ENCODE results near the gene GADL1. TPM values are rescaled to one million over a fixed set of nuclear protein-coding genes. Genes with fewer than 3 reads are reported as not detected.

GADL1 gene
- total and polyA plus RNA-seq, 2 donors from 2014 or later = 0.22 to 0.54 TPM

- DNase-seq (peak in 1 of 5 donors; percentile 15), FAIRE-seq (no peak)
- Histone ChIP-seq H3K36me3 (ENCODE audit: control insufficient read depth in 2 of 3, insufficient read depth in 3 of 3, low read length in 3 of 3) (no peaks in the 10 kb centered on the region), H3K4me1 (ENCODE audit: control insufficient read depth in 2 of 3, insufficient read depth in 2 of 3, low read depth in 1 of 3, low read length in 3 of 3) (no peaks in the 10 kb centered on the region), H3K9me3 (ENCODE audit: control insufficient read depth in 2 of 3, insufficient read depth in 1 of 3, low read length in 3 of 3) (no peaks in the 10 kb centered on the region), H3K4me3 (ENCODE audit: low read length in 3 of 3) (no peak overlapping the region), H3K9ac (ENCODE audit: low read length in 3 of 3) (no peak overlapping the region), H3K27me3 (ENCODE audit: control insufficient read depth, insufficient read depth, low read length) (no peaks in the 10 kb centered on the region), H3K27ac (ENCODE audit: low read depth in 2 of 2, low read length in 2 of 2) (no peak overlapping the region)
- intact Hi-C loops (cut with DNase I) = no loop called here
- no peak for TF ChIP-seq CTCF (IDR thresholded peaks at IDR 0.05; ENCODE audit: borderline replicate concordance, extremely low read depth, insufficient read depth)
These were observed 141.5 kb downstream of the GADL1 start for GRCh38 chr3:30752970-30753369.

GRCh38 chr3:30752491-30752890 is 142.0 kb downstream of the GADL1 start:
- H3K9me3 ChIP-seq (ENCODE audit: control insufficient read depth in 2 of 3, insufficient read depth in 1 of 3, low read length in 3 of 3) = no peaks in the 10 kb centered on the region
- no peak for TF ChIP-seq CTCF (IDR thresholded peaks at IDR 0.05; ENCODE audit: borderline replicate concordance, extremely low read depth, insufficient read depth)
- no peaks in the 10 kb centered on the region for H3K4me1 ChIP-seq (ENCODE audit: control insufficient read depth in 2 of 3, insufficient read depth in 2 of 3, low read depth in 1 of 3, low read length in 3 of 3)
- no peak overlapping the region for H3K4me3 ChIP-seq (ENCODE audit: low read length in 3 of 3)
- no peak for DNase-seq
- no peak for FAIRE-seq
- H3K27ac ChIP-seq (ENCODE audit: low read depth in 2 of 2, low read length in 2 of 2) = no peak overlapping the region
- intact Hi-C loops (cut with DNase I) = no loop called here
- no peaks in the 10 kb centered on the region for H3K27me3 ChIP-seq (ENCODE audit: control insufficient read depth, insufficient read depth, low read length)
- H3K36me3 ChIP-seq (ENCODE audit: control insufficient read depth in 2 of 3, insufficient read depth in 3 of 3, low read length in 3 of 3) = no peaks in the 10 kb centered on the region
- H3K9ac ChIP-seq (ENCODE audit: low read length in 3 of 3) = no peak overlapping the region

GRCh38 chr3:30751610-30752299 is 142.7 kb downstream of the GADL1 start:
- Histone ChIP-seq H3K27ac (ENCODE audit: low read depth in 2 of 2, low read length in 2 of 2) (no peak overlapping the region), H3K9me3 (ENCODE audit: control insufficient read depth in 2 of 3, insufficient read depth in 1 of 3, low read length in 3 of 3) (no peaks in the 10 kb centered on the region), H3K4me3 (ENCODE audit: low read length in 3 of 3) (no peak overlapping the region), H3K36me3 (ENCODE audit: control insufficient read depth in 2 of 3, insufficient read depth in 3 of 3, low read length in 3 of 3) (no peaks in the 10 kb centered on the region), H3K4me1 (ENCODE audit: control insufficient read depth in 2 of 3, insufficient read depth in 2 of 3, low read depth in 1 of 3, low read length in 3 of 3) (no peaks in the 10 kb centered on the region), H3K27me3 (ENCODE audit: control insufficient read depth, insufficient read depth, low read length) (no peaks in the 10 kb centered on the region), H3K9ac (ENCODE audit: low read length in 3 of 3) (no peak overlapping the region)
- FAIRE-seq (no peak), DNase-seq (peak in 4 of 5 donors; percentile 52 to 65 (median 60))
- intact Hi-C loops (cut with DNase I) = no loop called here
- peak; percentile 40 for TF ChIP-seq CTCF (IDR thresholded peaks at IDR 0.05; ENCODE audit: borderline replicate concordance, extremely low read depth, insufficient read depth)

- FAIRE-seq = no peak
- TF ChIP-seq CTCF (IDR thresholded peaks at IDR 0.05; ENCODE audit: borderline replicate concordance, extremely low read depth, insufficient read depth) = no peak
- Histone ChIP-seq H3K9me3 (ENCODE audit: control insufficient read depth in 2 of 3, insufficient read depth in 1 of 3, low read length in 3 of 3) (no peaks in the 10 kb centered on the region), H3K27me3 (ENCODE audit: control insufficient read depth, insufficient read depth, low read length) (no peaks in the 10 kb centered on the region), H3K36me3 (ENCODE audit: control insufficient read depth in 2 of 3, insufficient read depth in 3 of 3, low read length in 3 of 3) (no peaks in the 10 kb centered on the region), H3K27ac (ENCODE audit: low read depth in 2 of 2, low read length in 2 of 2) (no peak overlapping the region), H3K9ac (ENCODE audit: low read length in 3 of 3) (no peak overlapping the region), H3K4me1 (ENCODE audit: control insufficient read depth in 2 of 3, insufficient read depth in 2 of 3, low read depth in 1 of 3, low read length in 3 of 3) (no peaks in the 10 kb centered on the region), H3K4me3 (ENCODE audit: low read length in 3 of 3) (no peak overlapping the region)
- no peak for DNase-seq
- intact Hi-C loops (cut with DNase I) = no loop called here
These were observed 143.5 kb downstream of the GADL1 start for GRCh38 chr3:30750967-30751366.

Data from kidney (tissue), 14 donors.